ENCODE data around the gene PHLDA1. TPM values are rescaled to one million over a fixed set of nuclear protein-coding genes. Genes with fewer than 3 reads are reported as not detected.

Gene PHLDA1
- total and polyA plus RNA-seq, 2 of the 13 experiments (the other 11 are each of a cell fraction or from before 2014, with no cell fraction given), result 33.8 to 41.0 TPM

DNA sequence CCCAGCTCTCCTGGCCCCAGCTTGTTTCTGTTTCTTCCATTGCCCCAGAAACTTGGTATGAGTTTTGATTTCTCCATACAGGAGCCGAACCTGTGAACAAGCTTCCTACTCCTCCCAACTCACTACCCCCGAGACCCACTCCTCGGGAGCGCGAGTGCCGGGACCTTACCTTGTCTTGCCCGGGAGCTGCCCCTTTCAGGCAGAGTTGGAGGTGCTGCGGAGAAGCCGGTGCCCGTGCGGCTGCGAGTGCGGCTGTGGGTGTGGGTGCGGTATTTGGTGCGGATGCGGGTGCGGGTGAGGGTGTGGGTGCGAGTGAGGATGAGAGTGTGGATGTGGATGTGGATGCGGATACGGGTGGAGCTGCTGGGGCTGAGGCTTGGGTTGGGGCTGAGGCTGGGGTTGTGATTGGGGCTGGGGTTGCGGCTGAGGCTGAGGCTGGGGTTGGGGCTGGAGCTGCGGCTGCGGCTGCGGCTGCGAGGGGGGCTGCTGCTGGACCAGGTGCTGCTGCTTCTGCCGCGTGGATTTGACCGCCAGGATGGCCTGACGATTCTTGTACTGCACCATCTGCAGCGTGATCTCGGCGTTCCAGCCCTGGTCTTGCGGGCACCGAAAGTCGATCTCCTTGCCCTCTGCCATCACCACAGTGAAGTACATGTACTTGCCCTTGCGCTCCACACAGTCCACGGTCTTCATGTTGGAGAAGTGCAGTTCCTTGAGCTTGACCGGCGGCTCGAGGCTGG lies 1.1 kb downstream of the PHLDA1 start (continued):
- TF ChIP-seq SPEN (CRISPR knock-in tag; IDR thresholded peaks at IDR 0.05; ENCODE audit: low read depth) (0 out of 2 replicates have a peak, but pooled peaks have one; percentile 15), JUN (CRISPR knock-in tag; IDR thresholded peaks at IDR 0.05) (no peak), ZNF616 (CRISPR knock-in tag; IDR thresholded peaks at IDR 0.05; ENCODE audit: low read depth) (peak; percentile 49; the same call in 1 of the 2 replicates), BCL6 (CRISPR knock-in tag; IDR thresholded peaks at IDR 0.05) (no peak), TSC22D2 (CRISPR knock-in tag; IDR thresholded peaks at IDR 0.05; ENCODE audit: borderline replicate concordance) (no peak), ZNF776 (CRISPR knock-in tag; IDR thresholded peaks at IDR 0.05) (no peak), ZNF563 (CRISPR knock-in tag; IDR thresholded peaks at IDR 0.05) (no peak), ZFYVE20 (CRISPR knock-in tag; IDR thresholded peaks at IDR 0.05; ENCODE audit: borderline replicate concordance, low read depth) (no peak), ZNF891 (CRISPR knock-in tag; IDR thresholded peaks at IDR 0.05) (peak; percentile 27; the same call in 1 of the 2 replicates), KAT7 (CRISPR knock-in tag; IDR thresholded peaks at IDR 0.05; ENCODE audit: borderline replicate concordance) (peak; percentile 82; the same call in 1 of the 2 replicates), ZNF230 (CRISPR knock-in tag; IDR thresholded peaks at IDR 0.05) (no peak), U2AF2 (IDR thresholded peaks at IDR 0.05; ENCODE audit: low read depth, low read length) (no peak), HNRNPLL (IDR thresholded peaks at IDR 0.05; ENCODE audit: low read depth, low read length, poor library complexity, severe bottlenecking) (peak; percentile 92), KMT2A (CRISPR knock-in tag; IDR thresholded peaks at IDR 0.05) (peak; percentile 22; the same call in 1 of the 2 replicates), RBAK (CRISPR knock-in tag; IDR thresholded peaks at IDR 0.05) (no peak), CCAR2 (optimal IDR thresholded peaks at IDR 0.05; ENCODE audit: low read depth, low read length) (no peak), HMG20A (CRISPR knock-in tag; IDR thresholded peaks at IDR 0.05; ENCODE audit: borderline replicate concordance) (no peak), ZNF839 (CRISPR knock-in tag; IDR thresholded peaks at IDR 0.05; ENCODE audit: borderline replicate concordance) (no peak), ZC3H13 (CRISPR knock-in tag; IDR thresholded peaks at IDR 0.05) (peak; percentile 99), MTA3 (CRISPR knock-in tag; IDR thresholded peaks at IDR 0.05) (no peak), NAIF1 (CRISPR knock-in tag; IDR thresholded peaks at IDR 0.05; ENCODE audit: borderline replicate concordance) (no peak), SAP130 (CRISPR knock-in tag; IDR thresholded peaks at IDR 0.05; ENCODE audit: low read depth) (no peak; the same call in 1 of the 2 replicates)
- TF ChIP-seq, protein P1, sequence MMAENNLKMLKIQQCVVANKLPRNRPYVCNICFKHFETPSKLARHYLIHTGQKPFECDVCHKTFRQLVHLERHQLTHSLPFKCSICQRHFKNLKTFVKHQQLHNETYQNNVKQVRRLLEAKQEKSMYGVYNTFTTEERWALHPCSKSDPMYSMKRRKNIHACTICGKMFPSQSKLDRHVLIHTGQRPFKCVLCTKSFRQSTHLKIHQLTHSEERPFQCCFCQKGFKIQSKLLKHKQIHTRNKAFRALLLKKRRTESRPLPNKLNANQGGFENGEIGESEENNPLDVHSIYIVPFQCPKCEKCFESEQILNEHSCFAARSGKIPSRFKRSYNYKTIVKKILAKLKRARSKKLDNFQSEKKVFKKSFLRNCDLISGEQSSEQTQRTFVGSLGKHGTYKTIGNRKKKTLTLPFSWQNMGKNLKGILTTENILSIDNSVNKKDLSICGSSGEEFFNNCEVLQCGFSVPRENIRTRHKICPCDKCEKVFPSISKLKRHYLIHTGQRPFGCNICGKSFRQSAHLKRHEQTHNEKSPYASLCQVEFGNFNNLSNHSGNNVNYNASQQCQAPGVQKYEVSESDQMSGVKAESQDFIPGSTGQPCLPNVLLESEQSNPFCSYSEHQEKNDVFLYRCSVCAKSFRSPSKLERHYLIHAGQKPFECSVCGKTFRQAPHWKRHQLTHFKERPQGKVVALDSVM (CRISPR knock-in tag; IDR thresholded peaks at IDR 0.05), result no peak
- TF ChIP-seq, protein P2, sequence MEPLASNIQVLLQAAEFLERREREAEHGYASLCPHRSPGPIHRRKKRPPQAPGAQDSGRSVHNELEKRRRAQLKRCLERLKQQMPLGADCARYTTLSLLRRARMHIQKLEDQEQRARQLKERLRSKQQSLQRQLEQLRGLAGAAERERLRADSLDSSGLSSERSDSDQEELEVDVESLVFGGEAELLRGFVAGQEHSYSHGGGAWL (CRISPR knock-in tag; IDR thresholded peaks at IDR 0.05), result no peak
- TF ChIP-seq, protein P3, sequence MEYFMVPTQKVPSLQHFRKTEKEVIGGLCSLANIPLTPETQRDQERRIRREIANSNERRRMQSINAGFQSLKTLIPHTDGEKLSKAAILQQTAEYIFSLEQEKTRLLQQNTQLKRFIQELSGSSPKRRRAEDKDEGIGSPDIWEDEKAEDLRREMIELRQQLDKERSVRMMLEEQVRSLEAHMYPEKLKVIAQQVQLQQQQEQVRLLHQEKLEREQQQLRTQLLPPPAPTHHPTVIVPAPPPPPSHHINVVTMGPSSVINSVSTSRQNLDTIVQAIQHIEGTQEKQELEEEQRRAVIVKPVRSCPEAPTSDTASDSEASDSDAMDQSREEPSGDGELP (IDR thresholded peaks at IDR 0.05; ENCODE audit: borderline replicate concordance, low read depth), result no peak
- TF ChIP-seq, protein P4, sequence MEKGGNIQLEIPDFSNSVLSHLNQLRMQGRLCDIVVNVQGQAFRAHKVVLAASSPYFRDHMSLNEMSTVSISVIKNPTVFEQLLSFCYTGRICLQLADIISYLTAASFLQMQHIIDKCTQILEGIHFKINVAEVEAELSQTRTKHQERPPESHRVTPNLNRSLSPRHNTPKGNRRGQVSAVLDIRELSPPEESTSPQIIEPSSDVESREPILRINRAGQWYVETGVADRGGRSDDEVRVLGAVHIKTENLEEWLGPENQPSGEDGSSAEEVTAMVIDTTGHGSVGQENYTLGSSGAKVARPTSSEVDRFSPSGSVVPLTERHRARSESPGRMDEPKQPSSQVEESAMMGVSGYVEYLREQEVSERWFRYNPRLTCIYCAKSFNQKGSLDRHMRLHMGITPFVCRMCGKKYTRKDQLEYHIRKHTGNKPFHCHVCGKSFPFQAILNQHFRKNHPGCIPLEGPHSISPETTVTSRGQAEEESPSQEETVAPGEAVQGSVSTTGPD (CRISPR knock-in tag; IDR thresholded peaks at IDR 0.05), result no peak
